Keratinocyte (primary cell): ENCODE results near the gene ITGB6. TPM values are rescaled to one million over a fixed set of nuclear protein-coding genes. Genes with fewer than 3 reads are reported as not detected.

ENCODE experiments used
- DNase-seq: peaks from one replicate; pipeline ENCODE4 v3.0.0-alpha.2; 2011; ENCODE audit warnings: low read depth, missing footprints, low spot score
- FAIRE-seq: peaks from 2 replicates; lab custom pipeline; 2011; peaks lifted over from hg19 to GRCh38; lab: Jason Lieb, UNC
- H2AFZ ChIP-seq: 2 replicates; pipeline ENCODE4 v1.6.0; 2012; ENCODE audit warnings: low read length, control low read depth, inconsistent platforms; ENCODE audit not compliant: control insufficient read depth
- H3K27ac ChIP-seq: 2 replicates; pipeline ENCODE4 v1.5.1; 2011; ENCODE audit warnings: low read length; ENCODE audit not compliant: control insufficient read depth, insufficient read depth
- H3K27me3 ChIP-seq: 3 replicates; pipeline ENCODE4 v1.6.0; 2011; ENCODE audit warnings: low read length; ENCODE audit not compliant: control insufficient read depth, insufficient read depth; ENCODE audit errors: extremely low read depth
- H3K36me3 ChIP-seq, 2 experiments: 2 replicates in 1 of 2; 3 replicates in 1 of 2; pipeline ENCODE4 v1.5.1; 2011; ENCODE audit warnings: low read length in 2 of 2, mild to moderate bottlenecking in 1 of 2; ENCODE audit not compliant: control insufficient read depth in 2 of 2, insufficient read depth in 2 of 2; ENCODE audit errors: extremely low read depth in 1 of 2
- H3K4me1 ChIP-seq: 3 replicates; pipeline ENCODE4 v1.5.1; 2011; ENCODE audit warnings: low read length; ENCODE audit not compliant: control insufficient read depth, insufficient read depth; ENCODE audit errors: extremely low read depth
- H3K4me2 ChIP-seq: 3 replicates; pipeline ENCODE4 v1.6.0; 2011; ENCODE audit warnings: low read depth, low read length; ENCODE audit not compliant: control insufficient read depth, insufficient read depth; ENCODE audit errors: extremely low read depth
- H3K4me3 ChIP-seq, 3 experiments: fragments of 200-600 bp in 1 of 3; sonication (generic) in 1 of 3; 2 replicates in 2 of 3; 3 replicates in 1 of 3; pipeline ENCODE4 v1.5.1; 2011 to 2016; ENCODE audit warnings: low read length in 3 of 3, mild to moderate bottlenecking in 3 of 3, control low read depth in 2 of 3, inconsistent platforms in 1 of 3, low read depth in 1 of 3, mixed read lengths in 1 of 3, mixed run types in 1 of 3, moderate library complexity in 1 of 3; ENCODE audit not compliant: control insufficient read depth in 2 of 3, insufficient read depth in 2 of 3; ENCODE audit errors: extremely low read depth in 1 of 3
- H3K79me2 ChIP-seq: 2 replicates; pipeline ENCODE4 v1.6.0; 2012; ENCODE audit warnings: low read length; ENCODE audit not compliant: control insufficient read depth, insufficient read depth
- H3K9ac ChIP-seq: 3 replicates; pipeline ENCODE4 v1.6.0; 2011; ENCODE audit warnings: low read length; ENCODE audit not compliant: control insufficient read depth, insufficient read depth; ENCODE audit errors: extremely low read depth
- H3K9me1 ChIP-seq: 3 replicates; pipeline ENCODE4 v1.6.0; 2011; ENCODE audit warnings: low read length; ENCODE audit not compliant: control insufficient read depth, insufficient read depth; ENCODE audit errors: extremely low read depth
- H3K9me3 ChIP-seq: 2 replicates; pipeline ENCODE4 v1.5.1; 2012; ENCODE audit warnings: low read depth, low read length; ENCODE audit not compliant: control insufficient read depth
- H4K20me1 ChIP-seq: 3 replicates; pipeline ENCODE4 v1.6.0; 2011; ENCODE audit warnings: low read length; ENCODE audit not compliant: control insufficient read depth, insufficient read depth; ENCODE audit errors: extremely low read depth
- EZH2 ChIP-seq: IDR thresholded peaks from one replicate; pipeline ENCODE4 v1.6.1; 2012; ENCODE audit warnings: inconsistent platforms, mild to moderate bottlenecking, low read length, moderate library complexity
- dilution Hi-C: fragments of 300-500 bp; cut with MboI; formaldehyde crosslinking; loops from one replicate; pipeline ENCODE4 v1.7.0; 2020; ENCODE audit warnings: low sequenced_read_pairs; ENCODE audit not compliant: extremely low pct_ligation_motif_present
- polyA plus RNA-seq, 5 experiments: library from polyadenylated mRNA; depleted of rRNA in 3 of 5; stranded (reverse) in 3 of 5; stranded (forward) in 1 of 5; unstranded in 1 of 5; fragments of >200 nt; gene quantifications; 1 replicate in 1 of 5; 2 replicates in 3 of 5; 3 replicates in 1 of 5; pipeline versions ENCODE4 v1.2.1 to v1.2.3, GENCODE V29; 2011 to 2012; ENCODE audit warnings: missing spikeins in 2 of 5, low read depth in 1 of 5, low replicate concordance in 1 of 5
- TF ChIP-seq, protein P1 (sequence below), 3 experiments: IDR thresholded peaks in 1 of 3; conservative IDR thresholded peaks in 1 of 3; optimal IDR thresholded peaks in 1 of 3; 2 replicates in 2 of 3; 3 replicates in 1 of 3; pipeline versions ENCODE3 to v1.5.1; 2011; ENCODE audit warnings: low read length in 3 of 3, mild to moderate bottlenecking in 3 of 3, moderate library complexity in 2 of 3, control low read depth in 1 of 3, inconsistent platforms in 1 of 3; ENCODE audit not compliant: insufficient read depth in 2 of 3; ENCODE audit errors: extremely low read depth in 1 of 3

Gene ITGB6
- polyA plus RNA-seq, 1 donor (not counting 4 experiments of a cell fraction or from before 2014, with no cell fraction given) = 183 TPM

DNA sequence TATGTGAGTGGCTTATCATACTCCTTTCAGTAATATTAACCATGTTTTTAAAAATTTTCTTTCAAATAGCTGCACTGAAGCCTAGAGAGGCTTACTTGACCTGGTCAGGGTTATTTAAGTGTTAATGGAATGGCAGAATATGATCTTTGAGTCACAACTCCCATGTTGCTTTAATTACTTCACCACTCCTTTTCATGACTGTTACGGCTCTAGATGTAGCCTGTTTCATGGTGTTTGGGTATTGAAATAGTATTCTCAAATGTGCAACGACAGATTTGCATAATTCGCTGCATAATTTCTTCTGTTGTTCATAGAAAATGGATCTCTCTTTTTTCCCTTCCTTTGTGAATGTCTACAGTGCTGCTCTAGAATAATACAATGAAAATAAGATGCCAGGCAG lies 86.1 kb downstream of the ITGB6 start:
- no peak overlapping the region for H3K27ac ChIP-seq
- no peaks in the 10 kb centered on the region for H4K20me1 ChIP-seq
- H3K36me3 ChIP-seq = peaks cover 7 to 11% of the 10 kb centered on the region in 2 experiments
- no peak for TF ChIP-seq EZH2
- TF ChIP-seq, protein P1, sequence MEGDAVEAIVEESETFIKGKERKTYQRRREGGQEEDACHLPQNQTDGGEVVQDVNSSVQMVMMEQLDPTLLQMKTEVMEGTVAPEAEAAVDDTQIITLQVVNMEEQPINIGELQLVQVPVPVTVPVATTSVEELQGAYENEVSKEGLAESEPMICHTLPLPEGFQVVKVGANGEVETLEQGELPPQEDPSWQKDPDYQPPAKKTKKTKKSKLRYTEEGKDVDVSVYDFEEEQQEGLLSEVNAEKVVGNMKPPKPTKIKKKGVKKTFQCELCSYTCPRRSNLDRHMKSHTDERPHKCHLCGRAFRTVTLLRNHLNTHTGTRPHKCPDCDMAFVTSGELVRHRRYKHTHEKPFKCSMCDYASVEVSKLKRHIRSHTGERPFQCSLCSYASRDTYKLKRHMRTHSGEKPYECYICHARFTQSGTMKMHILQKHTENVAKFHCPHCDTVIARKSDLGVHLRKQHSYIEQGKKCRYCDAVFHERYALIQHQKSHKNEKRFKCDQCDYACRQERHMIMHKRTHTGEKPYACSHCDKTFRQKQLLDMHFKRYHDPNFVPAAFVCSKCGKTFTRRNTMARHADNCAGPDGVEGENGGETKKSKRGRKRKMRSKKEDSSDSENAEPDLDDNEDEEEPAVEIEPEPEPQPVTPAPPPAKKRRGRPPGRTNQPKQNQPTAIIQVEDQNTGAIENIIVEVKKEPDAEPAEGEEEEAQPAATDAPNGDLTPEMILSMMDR (optimal IDR thresholded peaks at IDR 0.05 in 1 of 3, IDR thresholded peaks at IDR 0.05 in 1 of 3, conservative IDR thresholded peaks at IDR 0.05 in 1 of 3; ENCODE audit: extremely low read depth in 1 of 3, insufficient read depth in 2 of 3, low read length in 3 of 3) = no peak
- no peak overlapping the region for H3K4me2 ChIP-seq
- no peaks in the 10 kb centered on the region for H3K79me2 ChIP-seq
- H3K27me3 ChIP-seq = no peaks in the 10 kb centered on the region
- H2AFZ ChIP-seq = no peak overlapping the region
- peaks cover 17% of the 10 kb centered on the region for H3K4me1 ChIP-seq
- DNase-seq (no peak), FAIRE-seq (no peak)
- dilution Hi-C loops = no loop called here
- H3K9me1 ChIP-seq = no peaks in the 10 kb centered on the region
- H3K4me3 ChIP-seq = no peak overlapping the region
- no peak overlapping the region for H3K9ac ChIP-seq
- no peaks in the 10 kb centered on the region for H3K9me3 ChIP-seq

DNA sequence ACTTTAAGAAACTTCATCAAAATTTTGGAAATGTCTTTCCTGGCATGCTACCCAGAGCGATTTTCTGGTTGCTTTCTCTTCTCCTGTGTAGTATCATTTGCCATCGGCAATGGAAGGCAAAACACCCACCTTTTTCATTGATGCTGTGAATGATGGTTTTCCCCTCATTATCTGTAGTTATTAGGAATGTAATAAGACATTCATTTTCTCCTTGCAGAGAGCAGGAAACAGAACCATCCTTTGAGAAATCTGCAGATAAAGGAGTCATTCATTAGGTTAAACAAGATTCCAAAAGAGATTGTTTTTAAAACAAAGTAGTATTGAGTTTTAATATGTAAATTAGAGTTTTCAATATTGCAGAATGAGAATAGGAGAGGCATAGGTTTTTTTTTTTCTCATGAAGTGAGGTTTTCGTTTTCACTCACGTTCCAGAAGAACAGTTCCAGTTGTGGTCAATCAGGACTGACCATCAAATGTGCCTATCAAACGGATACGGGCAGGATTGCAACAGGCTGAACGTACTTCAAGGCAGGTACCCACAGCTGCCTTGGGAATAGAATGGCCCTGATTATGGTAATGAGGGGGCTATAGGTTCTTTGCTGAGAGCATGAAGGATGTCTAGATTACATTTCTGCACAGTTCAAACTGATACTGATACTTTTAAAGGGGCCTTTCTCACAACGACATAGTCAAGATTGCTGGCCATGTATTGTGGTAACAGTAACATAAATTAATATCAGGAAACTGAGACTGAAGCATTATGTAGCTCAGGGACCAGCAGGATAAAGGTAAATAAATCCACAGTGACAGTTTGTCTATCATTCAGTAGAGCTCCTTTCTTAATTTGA lies 87.9 kb downstream of the ITGB6 start:
- Histone ChIP-seq H3K27ac (no peak overlapping the region), H3K36me3 (peaks cover 13% of the 10 kb centered on the region in 2 experiments), H3K79me2 (no peaks in the 10 kb centered on the region), H3K9me3 (no peaks in the 10 kb centered on the region), H3K27me3 (no peaks in the 10 kb centered on the region), H3K9ac (no peak overlapping the region), H3K4me1 (peaks cover 19% of the 10 kb centered on the region), H3K9me1 (no peaks in the 10 kb centered on the region), H4K20me1 (no peaks in the 10 kb centered on the region), H3K4me2 (no peak overlapping the region), H2AFZ (no peak overlapping the region), H3K4me3 (no peak overlapping the region)
- no peak for DNase-seq
- FAIRE-seq = no peak
- TF ChIP-seq, protein P1 (optimal IDR thresholded peaks at IDR 0.05 in 1 of 3, IDR thresholded peaks at IDR 0.05 in 1 of 3, conservative IDR thresholded peaks at IDR 0.05 in 1 of 3; ENCODE audit: extremely low read depth in 1 of 3, insufficient read depth in 2 of 3, low read length in 3 of 3) = no peak
- TF ChIP-seq EZH2 = no peak
- dilution Hi-C loops = no loop called here
